ENCODE measurements around the gene SFMBT2. TPM values are rescaled to one million over a fixed set of nuclear protein-coding genes. Genes with fewer than 3 reads are reported as not detected.

Gene SFMBT2
- total RNA-seq, 2 donors from 2014 or later: 28.2 to 42.1 TPM

DNA sequence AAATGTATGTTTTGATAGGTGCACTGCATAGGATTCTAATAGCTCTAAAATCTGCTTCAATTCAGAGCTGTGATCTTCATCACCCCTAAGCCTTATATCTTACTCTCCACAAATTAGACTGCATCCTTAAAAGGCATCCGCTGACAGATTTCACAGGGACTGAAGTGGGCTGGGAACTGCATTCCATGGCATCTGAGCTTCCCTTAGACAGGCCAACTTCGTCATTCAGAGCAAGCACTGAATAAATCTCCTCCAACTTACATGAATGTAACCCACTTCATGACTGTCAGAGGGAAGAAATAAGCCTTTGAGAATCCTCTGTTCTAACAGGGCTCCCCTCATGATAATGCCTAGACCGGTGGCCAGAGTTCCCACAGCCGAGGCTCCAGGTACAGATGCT, 71.3 kb downstream of the SFMBT2 start:
- no peak for DNase-seq
- peaks cover 6 to 16% of the 10 kb centered on the region in 2 donors for H3K36me3 Mint-ChIP-seq (ENCODE audit: insufficient read depth in 2 of 2)
- no peak overlapping the region for H3K4me3 Mint-ChIP-seq
- no peak for ATAC-seq (replicated peaks in 1 of 2)
- H3K4me1 Mint-ChIP-seq (ENCODE audit: low read depth): peaks cover 60% of the 10 kb centered on the region
- no peaks in the 10 kb centered on the region for H3K27me3 Mint-ChIP-seq (ENCODE audit: low read depth)
- H3K9me3 Mint-ChIP-seq: peaks cover 0 to 1% of the 10 kb centered on the region in 2 donors
- H3K27ac Mint-ChIP-seq: no peak overlapping the region

DNA sequence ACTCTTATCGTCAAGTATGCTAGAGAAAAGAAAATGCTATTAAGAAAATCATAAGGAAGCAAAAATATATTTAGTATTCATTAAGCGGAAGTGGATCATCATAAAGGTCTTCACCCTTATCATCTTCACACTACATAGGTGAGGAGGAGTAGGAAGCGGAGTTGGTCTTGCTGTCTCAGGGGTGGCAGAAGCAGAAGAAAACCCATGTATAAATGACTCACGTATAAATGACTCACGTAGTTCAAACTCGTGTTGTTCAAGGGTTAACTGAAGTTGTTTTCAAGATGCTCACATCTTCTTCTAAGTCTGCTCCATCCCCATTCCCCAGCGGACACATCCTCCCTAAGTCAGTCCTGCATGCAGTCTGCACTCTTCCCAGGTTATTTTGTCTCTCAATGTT, 72.4 kb downstream of the SFMBT2 start:
- H3K4me3 Mint-ChIP-seq: no peak overlapping the region
- peak; percentile 65 to 73 for ATAC-seq (replicated peaks in 1 of 2)
- H3K4me1 Mint-ChIP-seq (ENCODE audit: low read depth): peaks cover 66% of the 10 kb centered on the region
- peak overlapping the region; percentile 47 for H3K27ac Mint-ChIP-seq
- H3K36me3 Mint-ChIP-seq (ENCODE audit: insufficient read depth in 2 of 2): peaks cover 5 to 8% of the 10 kb centered on the region in 2 donors
- H3K9me3 Mint-ChIP-seq: peaks cover 0 to 1% of the 10 kb centered on the region in 2 donors
- H3K27me3 Mint-ChIP-seq (ENCODE audit: low read depth): no peaks in the 10 kb centered on the region
- DNase-seq: no peak

DNA sequence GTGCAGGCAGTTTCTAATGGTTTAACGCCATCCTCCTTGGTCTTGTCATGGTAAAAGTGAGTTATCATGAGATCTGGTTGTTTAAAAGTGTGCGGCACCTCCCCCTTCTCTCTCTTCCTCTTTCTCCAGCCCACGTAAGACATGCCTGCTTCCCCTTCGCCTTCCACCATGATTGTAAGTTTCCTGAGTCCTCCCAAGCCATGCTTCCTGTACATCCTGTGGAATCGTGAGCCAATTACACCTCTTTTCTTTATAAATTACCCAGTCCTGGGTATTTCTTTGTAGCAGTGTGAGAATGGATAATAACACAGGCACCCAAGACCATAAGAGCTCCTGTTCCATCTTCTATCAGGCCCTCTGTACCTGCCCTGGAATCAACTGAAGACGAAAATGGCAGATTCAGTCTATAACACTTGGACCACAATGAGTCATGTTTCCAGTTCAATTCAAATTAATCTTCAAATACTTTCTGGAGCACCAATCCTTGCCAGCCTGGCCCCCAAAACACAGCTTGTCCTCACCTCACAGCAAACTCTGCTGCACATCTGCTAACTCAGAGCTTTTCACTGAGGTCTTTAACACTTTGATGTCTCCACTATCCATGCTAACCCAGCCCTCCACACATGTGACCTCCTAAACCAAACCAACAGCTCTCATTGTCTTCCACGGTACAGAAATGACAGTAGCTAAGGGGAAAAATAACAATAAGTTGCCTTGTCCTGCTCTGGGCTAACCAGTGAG, 73.2 kb downstream of the SFMBT2 start:
- H3K27me3 Mint-ChIP-seq (ENCODE audit: low read depth): no peaks in the 10 kb centered on the region
- H3K27ac Mint-ChIP-seq: peak overlapping the region; percentile 47
- peak overlapping the region in 1 of 2 donors; percentile 4 for H3K4me3 Mint-ChIP-seq
- peaks cover 5% of the 10 kb centered on the region in 2 donors for H3K36me3 Mint-ChIP-seq (ENCODE audit: insufficient read depth in 2 of 2)
- peaks cover 0 to 1% of the 10 kb centered on the region in 2 donors for H3K9me3 Mint-ChIP-seq
- ATAC-seq (replicated peaks in 1 of 2) (peak; percentile 56 to 61), DNase-seq (peak in 1 of 2 donors; percentile 6)
- H3K4me1 Mint-ChIP-seq (ENCODE audit: low read depth): peaks cover 66% of the 10 kb centered on the region

DNA sequence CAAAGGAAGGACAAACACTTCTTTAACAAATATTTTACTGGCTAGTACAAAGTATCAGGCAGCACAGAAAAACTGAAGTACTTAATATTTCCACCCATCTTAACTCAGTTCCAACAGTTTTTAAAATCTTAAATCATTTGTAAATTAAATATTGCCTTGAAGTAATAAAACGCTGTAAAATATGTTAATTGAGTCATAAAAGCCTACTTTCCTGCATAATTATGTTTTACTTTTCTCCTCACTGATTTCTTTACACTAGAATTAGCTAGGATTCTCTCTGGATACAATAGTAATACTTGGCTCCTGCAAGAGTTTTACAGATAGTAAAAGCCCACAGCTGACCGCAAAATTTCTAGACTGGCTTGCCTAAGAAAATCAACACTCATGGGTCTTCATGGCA, 74.9 kb downstream of the SFMBT2 start:
- ATAC-seq (replicated peaks in 1 of 2) (no peak), DNase-seq (no peak)
- Mint-ChIP-seq H3K36me3 (ENCODE audit: insufficient read depth in 2 of 2) (peaks cover 3 to 4% of the 10 kb centered on the region in 2 donors), H3K4me3 (no peak overlapping the region), H3K27ac (peak overlapping the region; percentile 45), H3K4me1 (ENCODE audit: low read depth) (peaks cover 55% of the 10 kb centered on the region), H3K9me3 (no peaks in the 10 kb centered on the region), H3K27me3 (ENCODE audit: low read depth) (no peaks in the 10 kb centered on the region)

DNA sequence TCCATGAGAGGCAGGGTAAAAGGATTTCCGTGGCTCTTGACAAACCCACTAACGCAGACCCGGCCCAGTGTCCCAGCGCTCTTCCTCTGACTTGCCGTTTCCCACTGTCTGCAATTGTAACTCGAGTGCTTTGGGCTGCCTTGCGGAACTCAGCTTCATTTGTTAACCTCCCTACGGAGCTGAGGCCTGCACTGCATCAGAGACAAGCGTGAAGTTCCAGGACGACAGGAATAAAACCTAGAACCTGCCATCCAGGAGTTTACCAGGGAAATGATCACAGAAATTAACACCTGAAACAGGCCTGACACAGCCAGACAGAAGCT, 76.2 kb downstream of the SFMBT2 start:
- Mint-ChIP-seq H3K4me1 (ENCODE audit: low read depth) (peaks cover 41% of the 10 kb centered on the region), H3K9me3 (peaks cover 2% of the 10 kb centered on the region in 2 donors), H3K4me3 (no peak overlapping the region), H3K27ac (no peak overlapping the region), H3K36me3 (ENCODE audit: insufficient read depth in 2 of 2) (peaks cover 5 to 8% of the 10 kb centered on the region in 2 donors), H3K27me3 (ENCODE audit: low read depth) (no peaks in the 10 kb centered on the region)
- ATAC-seq (replicated peaks in 1 of 2): no peak
- DNase-seq: no peak

DNA sequence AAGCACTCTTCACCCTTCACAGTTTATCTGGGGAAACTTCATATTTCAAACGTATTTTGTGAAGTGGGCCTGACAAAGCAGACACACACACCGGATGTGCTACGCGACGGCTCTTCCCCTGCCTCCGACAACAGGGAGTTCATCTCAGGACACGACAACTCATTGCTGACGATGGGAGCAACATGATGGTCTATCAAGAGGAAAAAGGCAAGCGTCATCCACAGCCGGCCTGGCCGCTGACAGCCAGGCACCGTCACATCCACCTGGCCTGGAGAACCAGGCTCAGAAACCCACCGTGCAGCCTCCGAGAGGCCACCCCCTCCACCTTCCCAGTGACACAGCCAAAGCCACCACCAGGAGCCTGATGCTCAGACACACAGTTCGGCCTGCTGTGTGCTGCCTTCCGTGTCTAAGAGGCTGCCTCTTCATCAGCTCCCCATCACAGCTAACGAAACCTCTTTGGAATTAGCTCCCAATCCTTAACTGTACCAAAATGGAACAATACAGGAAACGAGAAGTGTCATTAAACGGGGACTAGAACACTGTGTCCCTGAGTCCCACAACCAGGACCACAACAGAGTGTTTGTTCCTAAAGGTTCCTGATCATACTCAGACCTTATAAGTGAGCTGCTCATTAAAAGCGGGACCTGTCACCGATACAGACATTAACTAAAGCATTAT, 76.7 kb downstream of the SFMBT2 start:
- peaks cover 2% of the 10 kb centered on the region in 2 donors for H3K9me3 Mint-ChIP-seq
- H3K4me3 Mint-ChIP-seq: no peak overlapping the region
- ATAC-seq (replicated peaks in 1 of 2) (no peak), DNase-seq (no peak)
- H3K27me3 Mint-ChIP-seq (ENCODE audit: low read depth): no peaks in the 10 kb centered on the region
- peaks cover 6 to 12% of the 10 kb centered on the region in 2 donors for H3K36me3 Mint-ChIP-seq (ENCODE audit: insufficient read depth in 2 of 2)
- peaks cover 39% of the 10 kb centered on the region for H3K4me1 Mint-ChIP-seq (ENCODE audit: low read depth)
- no peak overlapping the region for H3K27ac Mint-ChIP-seq

DNA sequence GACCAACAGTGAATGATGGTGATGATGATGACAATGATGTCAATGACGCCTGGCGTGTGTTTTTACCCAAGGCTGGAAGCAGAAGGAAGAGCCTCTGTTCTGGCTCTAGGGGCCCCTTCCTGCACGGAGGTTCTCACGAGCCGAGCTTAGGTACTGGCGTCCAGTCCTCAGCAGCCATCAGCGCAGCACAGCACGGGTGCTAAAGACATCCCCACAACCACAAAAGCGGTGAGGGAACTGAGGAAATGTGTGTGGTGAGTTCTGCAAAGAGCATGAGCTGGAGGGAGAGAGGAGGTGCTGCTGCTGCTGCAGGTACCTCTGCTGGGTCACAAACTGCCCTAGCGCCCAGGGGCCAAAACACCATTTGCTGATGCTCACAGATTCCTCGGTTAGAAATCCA, 81.6 kb downstream of the SFMBT2 start:
- ATAC-seq (replicated peaks in 1 of 2) (no peak), DNase-seq (no peak)
- Mint-ChIP-seq H3K27me3 (ENCODE audit: low read depth) (no peaks in the 10 kb centered on the region), H3K9me3 (peaks cover 7 to 11% of the 10 kb centered on the region in 2 donors), H3K36me3 (ENCODE audit: insufficient read depth in 2 of 2) (peaks cover 14 to 24% of the 10 kb centered on the region in 2 donors), H3K4me1 (ENCODE audit: low read depth) (peaks cover 6% of the 10 kb centered on the region), H3K27ac (no peak overlapping the region), H3K4me3 (no peak overlapping the region)

DNA sequence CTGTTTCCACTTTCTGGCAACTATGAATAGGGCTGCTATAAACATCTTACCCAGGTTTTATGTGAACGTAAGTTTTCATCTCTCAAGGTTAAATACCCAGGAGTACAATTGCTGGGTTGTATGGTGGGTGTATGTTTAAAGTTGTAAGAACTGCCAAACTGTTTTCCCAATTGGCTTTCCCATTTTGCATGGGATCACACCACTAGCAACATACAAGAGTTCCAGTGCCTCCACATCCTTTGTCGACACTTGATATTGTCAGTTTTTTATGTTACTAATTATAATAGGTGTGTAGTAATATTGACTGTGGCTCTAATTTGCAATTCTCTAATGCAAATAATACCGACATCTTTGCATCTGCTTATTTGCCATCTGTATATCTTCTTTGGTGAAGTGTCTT, 82.9 kb downstream of the SFMBT2 start:
- Mint-ChIP-seq H3K4me1 (ENCODE audit: low read depth) (no peaks in the 10 kb centered on the region), H3K27me3 (ENCODE audit: low read depth) (no peaks in the 10 kb centered on the region), H3K27ac (no peak overlapping the region), H3K4me3 (no peak overlapping the region), H3K9me3 (peaks cover 9 to 11% of the 10 kb centered on the region in 2 donors), H3K36me3 (ENCODE audit: insufficient read depth in 2 of 2) (peaks cover 14 to 26% of the 10 kb centered on the region in 2 donors)
- ATAC-seq (replicated peaks in 1 of 2): no peak
- no peak for DNase-seq

DNA sequence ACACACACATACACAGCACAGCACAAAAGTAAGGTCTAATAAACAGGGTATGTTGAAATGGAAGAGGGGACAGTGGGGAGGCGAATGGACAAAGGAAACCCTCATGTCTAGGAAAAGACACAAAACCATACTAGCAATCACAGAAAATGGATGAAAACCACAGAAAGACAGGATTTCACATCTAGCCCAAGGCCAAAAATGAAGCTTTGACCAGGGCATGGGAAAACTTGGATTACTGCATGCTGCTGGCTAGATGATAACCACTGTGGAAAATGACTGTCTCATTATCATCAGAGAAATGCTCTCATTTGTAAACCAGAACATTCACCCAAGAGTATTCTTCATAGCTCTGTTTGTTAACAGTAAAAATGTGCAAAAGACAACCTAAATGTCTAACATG, 88.2 kb downstream of the SFMBT2 start:
- H3K4me1 Mint-ChIP-seq (ENCODE audit: low read depth): peaks cover 28% of the 10 kb centered on the region
- H3K36me3 Mint-ChIP-seq (ENCODE audit: insufficient read depth in 2 of 2): peaks cover 18 to 20% of the 10 kb centered on the region in 2 donors
- ATAC-seq (replicated peaks in 1 of 2) (no peak), DNase-seq (no peak)
- H3K9me3 Mint-ChIP-seq: peaks cover 2 to 7% of the 10 kb centered on the region in 2 donors
- no peak overlapping the region for H3K27ac Mint-ChIP-seq
- H3K4me3 Mint-ChIP-seq: no peak overlapping the region
- H3K27me3 Mint-ChIP-seq (ENCODE audit: low read depth): no peaks in the 10 kb centered on the region

DNA sequence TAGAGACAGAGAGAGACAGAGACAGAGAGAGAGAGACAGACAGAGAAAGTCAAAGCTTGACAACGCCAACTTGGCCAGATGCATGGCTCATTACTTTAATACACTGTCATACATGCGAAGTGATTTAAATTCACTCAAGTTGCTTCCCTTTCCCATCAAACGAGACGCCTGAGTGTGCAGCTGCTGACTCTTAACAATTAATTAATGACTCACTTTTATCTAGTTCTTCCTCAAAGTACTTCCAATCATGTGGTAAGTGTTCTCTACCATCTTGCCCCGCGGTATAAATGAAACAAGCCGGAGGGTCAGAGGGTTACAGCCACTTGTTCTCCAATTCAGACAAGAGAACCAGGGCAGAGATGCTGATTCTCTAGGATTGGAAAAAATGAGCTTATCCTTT, 90.8 kb downstream of the SFMBT2 start:
- no peak for DNase-seq
- no peak for ATAC-seq (replicated peaks in 1 of 2)
- Mint-ChIP-seq H3K4me1 (ENCODE audit: low read depth) (peaks cover 41% of the 10 kb centered on the region), H3K36me3 (ENCODE audit: insufficient read depth in 2 of 2) (peaks cover 12 to 17% of the 10 kb centered on the region in 2 donors), H3K4me3 (peak overlapping the region; percentile 12 to 64), H3K27ac (peak overlapping the region; percentile 88), H3K27me3 (ENCODE audit: low read depth) (no peaks in the 10 kb centered on the region), H3K9me3 (peaks cover 0 to 5% of the 10 kb centered on the region in 2 donors)

DNA sequence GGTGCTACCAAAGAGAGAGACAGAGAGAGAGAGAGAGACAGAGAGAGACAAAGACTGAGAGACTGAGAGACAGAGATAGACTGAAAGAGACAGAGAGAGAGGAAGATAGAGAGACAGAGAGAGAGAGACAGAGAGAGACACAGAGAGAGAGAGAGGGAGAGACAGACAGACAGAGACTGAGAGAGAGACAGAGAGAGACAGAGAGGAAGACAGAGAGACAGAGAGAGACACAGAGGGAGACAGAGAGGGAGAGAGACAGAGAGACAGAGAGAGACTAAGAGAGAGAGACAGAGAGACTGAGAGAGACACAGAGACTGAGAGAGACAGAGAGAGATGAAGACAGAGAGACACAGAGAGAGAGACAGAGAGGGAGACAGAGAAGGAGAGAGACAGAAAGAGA, 91.2 kb downstream of the SFMBT2 start:
- H3K9me3 Mint-ChIP-seq: peaks cover 0 to 5% of the 10 kb centered on the region in 2 donors
- peak overlapping the region; percentile 12 to 64 for H3K4me3 Mint-ChIP-seq
- no peak for DNase-seq
- no peak for ATAC-seq (replicated peaks in 1 of 2)
- no peaks in the 10 kb centered on the region for H3K27me3 Mint-ChIP-seq (ENCODE audit: low read depth)
- peaks cover 12 to 18% of the 10 kb centered on the region in 2 donors for H3K36me3 Mint-ChIP-seq (ENCODE audit: insufficient read depth in 2 of 2)
- H3K27ac Mint-ChIP-seq: peak overlapping the region; percentile 88
- peaks cover 45% of the 10 kb centered on the region for H3K4me1 Mint-ChIP-seq (ENCODE audit: low read depth)

DNA sequence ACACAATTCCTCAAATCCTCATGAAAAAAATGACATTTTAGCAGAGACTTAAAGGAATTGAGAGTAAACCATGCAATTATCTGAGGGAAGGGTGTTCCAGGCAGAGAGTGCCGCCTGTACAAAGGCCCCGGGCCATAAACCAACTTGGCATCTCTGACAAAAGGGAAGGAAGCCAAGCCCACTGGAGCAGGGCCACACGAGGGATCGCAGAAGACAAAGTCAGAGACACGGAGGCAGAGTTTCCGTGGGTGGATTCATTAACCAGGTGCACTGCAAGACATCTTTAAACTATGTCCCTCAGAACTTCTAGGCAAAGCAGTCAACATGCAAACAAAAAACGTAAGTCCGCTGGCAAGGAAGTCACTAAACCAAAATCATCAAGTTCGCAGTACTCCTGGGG, 92.0 kb downstream of the SFMBT2 start:
- ATAC-seq (replicated peaks in 1 of 2) (no peak), DNase-seq (no peak)
- Mint-ChIP-seq H3K36me3 (ENCODE audit: insufficient read depth in 2 of 2) (peaks cover 10 to 17% of the 10 kb centered on the region in 2 donors), H3K27me3 (ENCODE audit: low read depth) (no peaks in the 10 kb centered on the region), H3K9me3 (no peaks in the 10 kb centered on the region), H3K27ac (no peak overlapping the region), H3K4me3 (peak overlapping the region; percentile 5 to 64), H3K4me1 (ENCODE audit: low read depth) (peaks cover 53% of the 10 kb centered on the region)

DNA sequence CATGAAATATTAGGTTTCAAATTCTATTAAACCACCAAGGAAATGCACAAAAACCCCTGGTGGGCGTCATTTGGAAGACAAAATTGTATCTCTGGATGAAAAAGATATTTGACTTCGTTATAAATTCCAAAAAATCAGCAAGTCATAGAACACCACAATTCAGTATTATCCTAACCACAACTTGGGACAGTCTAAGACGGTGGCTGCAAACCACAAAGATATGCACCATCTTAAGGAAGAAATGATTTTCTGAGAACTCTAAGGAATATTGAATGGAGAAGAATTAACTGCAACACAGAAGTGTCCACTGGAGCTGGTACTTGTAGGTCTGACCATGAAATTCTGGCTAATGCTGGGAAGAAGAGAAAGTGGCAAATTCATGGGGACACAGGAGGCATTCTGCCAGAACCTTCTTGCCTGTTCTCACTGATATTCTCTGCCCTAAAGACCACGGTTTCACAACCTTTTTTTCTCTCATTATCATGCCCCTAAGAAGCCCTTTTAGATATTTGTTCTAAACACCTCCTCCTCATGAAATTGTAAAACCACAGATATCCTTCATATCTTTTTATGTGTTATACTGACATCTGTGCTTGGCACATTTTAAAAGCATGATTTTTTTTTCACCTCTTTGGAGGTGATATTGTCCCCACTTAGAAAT, 92.9 kb downstream of the SFMBT2 start:
- peaks cover 58% of the 10 kb centered on the region for H3K4me1 Mint-ChIP-seq (ENCODE audit: low read depth)
- H3K27ac Mint-ChIP-seq: no peak overlapping the region
- no peaks in the 10 kb centered on the region for H3K27me3 Mint-ChIP-seq (ENCODE audit: low read depth)
- H3K4me3 Mint-ChIP-seq: no peak overlapping the region
- ATAC-seq (replicated peaks in 1 of 2) (no peak), DNase-seq (no peak)
- H3K9me3 Mint-ChIP-seq: no peaks in the 10 kb centered on the region
- H3K36me3 Mint-ChIP-seq (ENCODE audit: insufficient read depth in 2 of 2): peaks cover 10 to 17% of the 10 kb centered on the region in 2 donors

All from activated T-cell treated with anti-CD3 and anti-CD28 coated beads, Interleukin-2, amount 50 U/mL, for 72 hours (primary cell).